OCI-LY3 (cell line): Measurements from ENCODE around the gene ADIPOR2.

Experiments
- H2AFZ ChIP-seq: fragments of 200-600, 300-600 bp; shearing (Covaris generic); 2 replicates; pipeline ENCODE4 v1.6.0; 2014; ENCODE audit warnings: antibody characterized with exemption, low read depth, low read length
- H3K27ac ChIP-seq: fragments of 200-600, 300-600 bp; sonication (generic); 2 replicates; pipeline ENCODE4 v1.5.1; 2014; ENCODE audit warnings: mild to moderate bottlenecking, low read length, moderate library complexity, mixed read lengths
- H3K27me3 ChIP-seq: fragments of 200-600, 300-600 bp; sonication (generic); 2 replicates; pipeline ENCODE4 v1.6.1; 2014; ENCODE audit warnings: low read depth, low read length, mixed read lengths
- H3K36me3 ChIP-seq: fragments of 200-600, 300-600 bp; sonication (generic); replicated peaks from 2 replicates; pipeline ENCODE3; 2014; ENCODE audit warnings: low read depth, low read length, mixed read lengths
- H3K4me1 ChIP-seq: fragments of 300-600, 200-600 bp; sonication (generic); 2 replicates; pipeline ENCODE4 v1.6.1; 2014; ENCODE audit warnings: low read length, mixed read lengths
- H3K4me2 ChIP-seq: fragments of 200-600, 300-600 bp; sonication (generic); 2 replicates; pipeline ENCODE4 v1.6.1; 2014; ENCODE audit warnings: low read length, mixed read lengths
- H3K4me3 ChIP-seq: fragments of 300-600, 200-600 bp; sonication (generic); 2 replicates; pipeline ENCODE4 v1.5.1; 2014; ENCODE audit warnings: antibody characterized with exemption, mild to moderate bottlenecking, low read length, moderate library complexity
- H3K79me2 ChIP-seq: fragments of 300-600, 200-600 bp; shearing (Covaris generic); 2 replicates; pipeline ENCODE4 v1.6.1; 2014; ENCODE audit warnings: mild to moderate bottlenecking, low read length, mixed read lengths
- H3K9ac ChIP-seq: fragments of 300-600, 200-600 bp; shearing (Covaris generic); 2 replicates; pipeline ENCODE4 v1.6.0; 2014; ENCODE audit warnings: mild to moderate bottlenecking, low read length, moderate library complexity
- H3K9me3 ChIP-seq: fragments of 200-600, 300-600 bp; shearing (Covaris generic); 2 replicates; pipeline ENCODE4 v1.6.1; 2014; ENCODE audit warnings: low read length, mixed read lengths; ENCODE audit not compliant: insufficient read depth
- H4K20me1 ChIP-seq: fragments of 200-600, 300-600 bp; sonication (generic); 2 replicates; pipeline ENCODE4 v1.6.1; 2016; ENCODE audit warnings: low read length, mixed read lengths; ENCODE audit not compliant: insufficient read depth
- EZH2phosphoT487 ChIP-seq: fragments of 200-600 bp; shearing (Covaris generic); IDR thresholded peaks from 2 replicates; pipeline ENCODE4 v1.6.1; 2018; ENCODE audit warnings: antibody characterized with exemption, mixed run types, low read depth
- TF ChIP-seq, protein P1 (sequence below): fragments of 200-600, 300-600 bp; sonication (generic); IDR thresholded peaks from 2 replicates; pipeline ENCODE4 v1.5.1; 2014; ENCODE audit warnings: antibody characterized with exemption, low read length, low read depth

The ADIPOR2 gene

GRCh38 chr12:1809591-1810190 lies 118.8 kb downstream of the ADIPOR2 start:
- H3K9me3 ChIP-seq, result no peaks in the 10 kb centered on the region
- no peak overlapping the region for H3K27ac ChIP-seq
- H3K36me3 ChIP-seq, result no peaks in the 10 kb centered on the region
- H3K79me2 ChIP-seq, result no peaks in the 10 kb centered on the region
- no peaks in the 10 kb centered on the region for H4K20me1 ChIP-seq
- TF ChIP-seq, protein P1, sequence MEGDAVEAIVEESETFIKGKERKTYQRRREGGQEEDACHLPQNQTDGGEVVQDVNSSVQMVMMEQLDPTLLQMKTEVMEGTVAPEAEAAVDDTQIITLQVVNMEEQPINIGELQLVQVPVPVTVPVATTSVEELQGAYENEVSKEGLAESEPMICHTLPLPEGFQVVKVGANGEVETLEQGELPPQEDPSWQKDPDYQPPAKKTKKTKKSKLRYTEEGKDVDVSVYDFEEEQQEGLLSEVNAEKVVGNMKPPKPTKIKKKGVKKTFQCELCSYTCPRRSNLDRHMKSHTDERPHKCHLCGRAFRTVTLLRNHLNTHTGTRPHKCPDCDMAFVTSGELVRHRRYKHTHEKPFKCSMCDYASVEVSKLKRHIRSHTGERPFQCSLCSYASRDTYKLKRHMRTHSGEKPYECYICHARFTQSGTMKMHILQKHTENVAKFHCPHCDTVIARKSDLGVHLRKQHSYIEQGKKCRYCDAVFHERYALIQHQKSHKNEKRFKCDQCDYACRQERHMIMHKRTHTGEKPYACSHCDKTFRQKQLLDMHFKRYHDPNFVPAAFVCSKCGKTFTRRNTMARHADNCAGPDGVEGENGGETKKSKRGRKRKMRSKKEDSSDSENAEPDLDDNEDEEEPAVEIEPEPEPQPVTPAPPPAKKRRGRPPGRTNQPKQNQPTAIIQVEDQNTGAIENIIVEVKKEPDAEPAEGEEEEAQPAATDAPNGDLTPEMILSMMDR, result no peak
- TF ChIP-seq EZH2phosphoT487, result no peak
- peaks cover 9% of the 10 kb centered on the region; the same call in 1 of the 2 replicates for H3K27me3 ChIP-seq
- no peak overlapping the region for H3K9ac ChIP-seq
- no peak overlapping the region for H3K4me2 ChIP-seq
- no peak overlapping the region for H3K4me3 ChIP-seq
- H3K4me1 ChIP-seq, result peaks cover 23% of the 10 kb centered on the region
- H2AFZ ChIP-seq, result no peak overlapping the region

DNA sequence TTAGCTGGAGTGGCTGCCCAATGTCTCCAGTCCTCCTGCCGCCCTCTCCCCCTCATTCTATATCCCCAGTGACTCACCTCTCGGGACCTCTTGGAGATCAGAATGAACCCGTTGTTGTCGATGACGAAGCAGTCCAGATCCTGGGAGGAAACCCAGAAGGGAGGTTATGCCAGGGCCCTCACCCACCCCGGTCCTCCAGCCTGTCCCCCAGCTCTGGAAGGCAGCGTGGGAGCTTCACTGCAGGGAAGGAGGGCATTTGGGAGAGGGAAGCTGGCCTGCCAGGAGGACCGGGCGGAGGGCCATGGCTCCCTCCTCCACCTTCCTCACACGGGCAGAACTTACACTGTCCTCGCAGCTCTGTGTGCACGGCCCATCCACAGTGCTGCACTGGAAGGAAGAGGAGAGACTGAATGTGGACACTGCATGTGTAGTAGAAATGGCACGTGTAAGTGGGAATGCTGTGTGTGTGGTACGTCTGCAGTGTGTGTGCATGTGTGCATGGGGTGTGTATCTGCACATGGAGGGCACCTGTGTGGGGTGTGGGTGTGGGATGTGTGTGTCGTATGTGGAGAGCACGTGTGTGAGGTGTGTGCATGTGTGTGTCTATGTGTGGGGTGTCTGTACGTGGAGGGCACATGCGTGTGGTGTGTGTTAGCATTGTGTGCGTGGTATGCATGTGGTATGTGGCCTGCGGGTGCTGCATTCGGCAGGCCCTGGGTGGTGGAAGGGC lies 119.5 kb downstream of the ADIPOR2 start:
- Histone ChIP-seq H3K9ac (no peak overlapping the region), H3K27me3 (peaks cover 14% of the 10 kb centered on the region; the same call in 1 of the 2 replicates), H3K27ac (no peak overlapping the region), H3K4me2 (no peak overlapping the region), H3K36me3 (no peaks in the 10 kb centered on the region), H3K9me3 (no peaks in the 10 kb centered on the region), H3K79me2 (no peaks in the 10 kb centered on the region), H3K4me3 (no peak overlapping the region), H4K20me1 (no peaks in the 10 kb centered on the region), H2AFZ (no peak overlapping the region), H3K4me1 (peaks cover 20% of the 10 kb centered on the region)
- TF ChIP-seq, protein P1, result no peak
- TF ChIP-seq EZH2phosphoT487, result no peak

- H3K79me2 ChIP-seq, result no peaks in the 10 kb centered on the region
- H3K36me3 ChIP-seq, result no peaks in the 10 kb centered on the region
- no peak for TF ChIP-seq EZH2phosphoT487
- TF ChIP-seq, protein P1, result no peak
- no peak overlapping the region for H2AFZ ChIP-seq
- H3K27me3 ChIP-seq, result peaks cover 19% of the 10 kb centered on the region; the same call in 1 of the 2 replicates
- peaks cover 20% of the 10 kb centered on the region for H3K4me1 ChIP-seq
- H4K20me1 ChIP-seq, result no peaks in the 10 kb centered on the region
- H3K9ac ChIP-seq, result no peak overlapping the region
- no peak overlapping the region for H3K4me3 ChIP-seq
- H3K27ac ChIP-seq, result no peak overlapping the region
- no peak overlapping the region for H3K4me2 ChIP-seq
- H3K9me3 ChIP-seq, result no peaks in the 10 kb centered on the region
These were observed 120.0 kb downstream of the ADIPOR2 start for GRCh38 chr12:1810931-1811280.

GRCh38 chr12:1811281-1811947 lies 120.5 kb downstream of the ADIPOR2 start:
- Histone ChIP-seq H3K4me1 (peaks cover 20% of the 10 kb centered on the region), H3K9ac (no peak overlapping the region), H3K4me3 (no peak overlapping the region), H3K36me3 (no peaks in the 10 kb centered on the region), H2AFZ (no peak overlapping the region), H3K27ac (no peak overlapping the region), H4K20me1 (no peaks in the 10 kb centered on the region), H3K9me3 (no peaks in the 10 kb centered on the region), H3K4me2 (no peak overlapping the region), H3K27me3 (peaks cover 20% of the 10 kb centered on the region; the same call in 1 of the 2 replicates), H3K79me2 (no peaks in the 10 kb centered on the region)
- TF ChIP-seq, protein P1, result no peak
- no peak for TF ChIP-seq EZH2phosphoT487
